Calu3 (cell line): ENCODE data around the gene VSIR. TPM values are rescaled to one million over a fixed set of nuclear protein-coding genes. Genes with fewer than 3 reads are reported as not detected.

Experiments
- BruUV-seq: library from RNA; stranded (reverse); fragments of 400-500 nt; replicated peaks from 2 replicates; lab custom pipeline; 2021; lab: Mats Ljungman, UMichigan
- CTCF ChIA-PET: fragments of 300-600 bp; sonication (Branson Sonifier 250); formaldehyde crosslinking; loops from one replicate; lab custom pipeline; 2022; ENCODE audit warnings: antibody characterized with exemption; lab: Charles Lee
- DNase-seq: peaks from one replicate; pipeline ENCODE4 v3.0.0; 2022
- H3K27ac Mint-ChIP-seq: one replicate; pipeline ENCODE4 v1.8.0; 2022; ENCODE audit warnings: mixed read lengths; ENCODE audit not compliant: unreplicated experiment
- H3K27me3 Mint-ChIP-seq: one replicate; pipeline ENCODE4 v1.8.0; 2022; ENCODE audit warnings: mixed read lengths; ENCODE audit not compliant: unreplicated experiment
- H3K36me3 Mint-ChIP-seq: one replicate; pipeline ENCODE4 v1.8.0; 2022; ENCODE audit warnings: mild to moderate bottlenecking, moderate library complexity, mixed read lengths; ENCODE audit not compliant: insufficient read depth, unreplicated experiment
- H3K4me1 Mint-ChIP-seq: one replicate; pipeline ENCODE4 v1.8.0; 2022; ENCODE audit warnings: mild to moderate bottlenecking, low read depth, mixed read lengths; ENCODE audit not compliant: unreplicated experiment
- H3K4me3 Mint-ChIP-seq: one replicate; pipeline ENCODE4 v1.8.0; 2022; ENCODE audit warnings: mild to moderate bottlenecking, low read depth, moderate library complexity, mixed read lengths; ENCODE audit not compliant: unreplicated experiment
- H3K9me3 Mint-ChIP-seq: one replicate; pipeline ENCODE4 v1.8.0; 2022; ENCODE audit warnings: low read depth, mixed read lengths; ENCODE audit not compliant: unreplicated experiment
- intact Hi-C: fragments of 100-400 bp; cut with micrococcal nuclease; formaldehyde crosslinking; loops from one replicate; pipeline ENCODE4 v1.10.0; 2022; ENCODE audit not compliant: unreplicated experiment
- microRNA-seq: library from miRNA; unstranded; fragments of <30 nt; microRNA quantifications from one replicate; pipeline ENCODE4 v1.2.0, GENCODE V29; 2022
- total RNA-seq: library from RNA; stranded (reverse); gene quantifications from 2 replicates; pipeline ENCODE4 v1.2.3, GENCODE V29; 2022
- TF ChIP-seq, protein P1 (sequence below): fragments of 200-600 bp; IDR thresholded peaks from one replicate; pipeline ENCODE4 v1.8.0; 2022; ENCODE audit warnings: antibody characterized with exemption; ENCODE audit not compliant: unreplicated experiment

VSIR gene
- total RNA-seq, 1 experiment from 2014 or later = 30.1 TPM

DNA sequence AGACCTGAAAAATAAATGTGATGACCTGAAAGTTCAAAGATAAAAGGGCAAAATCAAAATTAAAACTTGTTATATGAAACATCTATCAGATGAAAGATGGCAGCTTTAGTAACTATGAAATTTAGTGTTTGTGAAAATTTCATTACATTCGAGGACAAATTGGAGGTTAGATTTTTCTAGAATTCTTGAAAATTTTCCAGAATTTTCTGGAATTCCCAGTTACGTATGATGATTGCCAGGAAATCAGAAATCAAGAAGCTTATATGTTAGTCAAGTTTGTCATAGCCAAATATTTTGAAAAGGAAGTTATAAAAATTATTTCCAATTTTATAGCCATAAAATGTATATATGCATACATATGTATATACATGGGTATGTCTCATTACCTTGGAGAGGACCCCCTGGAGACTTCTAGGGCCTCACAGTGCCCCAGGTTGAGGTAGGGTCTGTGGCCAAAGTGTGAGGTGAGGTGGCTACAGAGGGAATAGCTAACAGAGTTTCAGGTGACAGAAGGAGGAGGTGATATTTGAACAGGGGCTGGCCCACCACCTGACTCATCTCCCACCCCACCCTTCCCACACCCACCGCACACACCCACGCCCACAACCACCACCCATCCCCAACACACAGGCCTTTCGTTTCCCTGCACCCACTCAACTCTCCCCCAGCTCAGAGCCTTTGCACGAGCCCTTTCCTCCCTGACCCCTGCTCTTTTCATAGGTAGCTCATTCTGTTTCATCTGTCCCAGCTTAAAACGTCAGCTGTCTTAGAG lies 75.2 kb downstream of the VSIR start:
- CTCF ChIA-PET = interaction anchor here (0.6 to 3.7 kb wide), 7 partner anchors 9 to 320 kb away, joined by 3 to 31 read pairs (median 4); partner anchors contain the start of gene VSIR
- Mint-ChIP-seq H3K4me1 (peaks cover 8% of the 10 kb centered on the region), H3K27ac (no peak overlapping the region), H3K9me3 (no peaks in the 10 kb centered on the region), H3K36me3 (no peaks in the 10 kb centered on the region), H3K27me3 (peaks cover 14% of the 10 kb centered on the region), H3K4me3 (no peak overlapping the region)
- TF ChIP-seq, protein P1, sequence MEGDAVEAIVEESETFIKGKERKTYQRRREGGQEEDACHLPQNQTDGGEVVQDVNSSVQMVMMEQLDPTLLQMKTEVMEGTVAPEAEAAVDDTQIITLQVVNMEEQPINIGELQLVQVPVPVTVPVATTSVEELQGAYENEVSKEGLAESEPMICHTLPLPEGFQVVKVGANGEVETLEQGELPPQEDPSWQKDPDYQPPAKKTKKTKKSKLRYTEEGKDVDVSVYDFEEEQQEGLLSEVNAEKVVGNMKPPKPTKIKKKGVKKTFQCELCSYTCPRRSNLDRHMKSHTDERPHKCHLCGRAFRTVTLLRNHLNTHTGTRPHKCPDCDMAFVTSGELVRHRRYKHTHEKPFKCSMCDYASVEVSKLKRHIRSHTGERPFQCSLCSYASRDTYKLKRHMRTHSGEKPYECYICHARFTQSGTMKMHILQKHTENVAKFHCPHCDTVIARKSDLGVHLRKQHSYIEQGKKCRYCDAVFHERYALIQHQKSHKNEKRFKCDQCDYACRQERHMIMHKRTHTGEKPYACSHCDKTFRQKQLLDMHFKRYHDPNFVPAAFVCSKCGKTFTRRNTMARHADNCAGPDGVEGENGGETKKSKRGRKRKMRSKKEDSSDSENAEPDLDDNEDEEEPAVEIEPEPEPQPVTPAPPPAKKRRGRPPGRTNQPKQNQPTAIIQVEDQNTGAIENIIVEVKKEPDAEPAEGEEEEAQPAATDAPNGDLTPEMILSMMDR = no peak
- intact Hi-C loops = loop anchor here (2.0 to 10.0 kb wide), 3 partner anchors 117 to 386 kb away; no protein-coding TSS in a partner anchor
- no TSS peak for BruUV-seq
- DNase-seq = no peak

Small RNAs within 50 kb of the gene (microRNA-seq; reads per million reads assigned to microRNA genes)
- gene MIR7152 = not detected

Other genes with a start within 250 kb of the VSIR start
- not detected in 2 replicates for gene C10orf105, start 53.7 kb downstream of the VSIR start, total RNA-seq
- 840 and 1,050 TPM in 2 replicates for gene PSAP, start 77.7 kb upstream of the VSIR start, total RNA-seq
- 14.3 and 32.4 TPM in 2 replicates for gene CHST3, start 190.9 kb upstream of the VSIR start, total RNA-seq